ENCODE measurements around the gene FLNB. TPM values are rescaled to one million over a fixed set of nuclear protein-coding genes. Genes with fewer than 3 reads are reported as not detected.
A peak's percentile ranks its signal among the peaks of the same experiment; 100 is the strongest.

The FLNB gene
- total RNA-seq, 4 donors from 2014 or later: 265 to 345 (median 277) TPM

GRCh38 chr3:58012302-58012701 lies 4.1 kb downstream of the FLNB start:
- Histone ChIP-seq H3K4me3 (no peak overlapping the region), H3K36me3 (no peaks in the 10 kb centered on the region), H3K27me3 (no peaks in the 10 kb centered on the region), H3K9me3 (no peaks in the 10 kb centered on the region), H3K27ac (peak overlapping the region in 3 of 4 donors; percentile 79 to 91 (median 85)), H3K4me1 (peaks cover 0 to 72% (median 37%) of the 10 kb centered on the region in 4 donors)
- TF ChIP-seq POLR2A (IDR thresholded peaks at IDR 0.05) (no peak), CTCF (IDR thresholded peaks at IDR 0.05) (no peak), EP300 (IDR thresholded peaks at IDR 0.05) (no peak)
- no peak for DNase-seq (ENCODE audit: low spot score in 2 of 2)
- WGBS, 2 donors: 69 to 83% methylated on average over 1 of the region's 1 CpG

GRCh38 chr3:58013099-58013498 lies 4.9 kb downstream of the FLNB start:
- WGBS, 2 donors: 38 to 63% methylated on average over 3 of the region's 3 CpGs
- Histone ChIP-seq H3K9me3 (no peaks in the 10 kb centered on the region), H3K4me3 (no peak overlapping the region), H3K36me3 (no peaks in the 10 kb centered on the region), H3K27ac (peak overlapping the region in 2 of 4 donors; percentile 85 to 91), H3K4me1 (peaks cover 0 to 77% (median 35%) of the 10 kb centered on the region in 4 donors), H3K27me3 (no peaks in the 10 kb centered on the region)
- TF ChIP-seq POLR2A (IDR thresholded peaks at IDR 0.05) (no peak), CTCF (IDR thresholded peaks at IDR 0.05) (no peak), EP300 (IDR thresholded peaks at IDR 0.05) (no peak)
- no peak for DNase-seq (ENCODE audit: low spot score in 2 of 2)

GRCh38 chr3:58013973-58014649 lies 5.9 kb downstream of the FLNB start:
- TF ChIP-seq POLR2A (IDR thresholded peaks at IDR 0.05) (no peak), EP300 (IDR thresholded peaks at IDR 0.05) (peak in 1 of 2 donors; percentile 80)
- H3K27me3 ChIP-seq: no peaks in the 10 kb centered on the region
- peak overlapping the region; percentile 6 to 91 (median 72) for H3K27ac ChIP-seq
- 47 to 48% methylated on average over 10 of the region's 10 CpGs for WGBS, 2 donors
- peak; percentile 59 to 64 for DNase-seq (ENCODE audit: low spot score in 2 of 2)
- no peak overlapping the region for H3K4me3 ChIP-seq
- peaks cover 0 to 82% (median 36%) of the 10 kb centered on the region in 4 donors for H3K4me1 ChIP-seq
- H3K36me3 ChIP-seq: no peaks in the 10 kb centered on the region
- H3K9me3 ChIP-seq: no peaks in the 10 kb centered on the region

- Histone ChIP-seq H3K4me3 (no peak overlapping the region), H3K36me3 (no peaks in the 10 kb centered on the region), H3K27ac (peak overlapping the region in 2 of 4 donors; percentile 85 to 91), H3K9me3 (no peaks in the 10 kb centered on the region), H3K27me3 (no peaks in the 10 kb centered on the region), H3K4me1 (peaks cover 0 to 82% (median 37%) of the 10 kb centered on the region in 4 donors)
- 71 to 93% methylated on average over 3 of the region's 3 CpGs for WGBS, 2 donors
- TF ChIP-seq POLR2A (IDR thresholded peaks at IDR 0.05): no peak
- TF ChIP-seq CTCF (IDR thresholded peaks at IDR 0.05): no peak
- no peak for TF ChIP-seq EP300 (IDR thresholded peaks at IDR 0.05)
- no peak for DNase-seq (ENCODE audit: low spot score in 2 of 2)
These were observed 7.3 kb downstream of the FLNB start for GRCh38 chr3:58015520-58015915.

GRCh38 chr3:58016710-58017109 lies 8.5 kb downstream of the FLNB start:
- TF ChIP-seq EP300 (IDR thresholded peaks at IDR 0.05) (no peak), POLR2A (IDR thresholded peaks at IDR 0.05) (no peak)
- Histone ChIP-seq H3K36me3 (no peaks in the 10 kb centered on the region), H3K27me3 (no peaks in the 10 kb centered on the region), H3K9me3 (no peaks in the 10 kb centered on the region), H3K4me1 (peaks cover 0 to 82% (median 35%) of the 10 kb centered on the region in 4 donors), H3K27ac (peak overlapping the region in 1 of 4 donors; percentile 32), H3K4me3 (no peak overlapping the region)
- WGBS, 2 donors: 50 to 56% methylated on average over 1 of the region's 1 CpG
- DNase-seq (ENCODE audit: low spot score in 2 of 2): no peak
